Mammary epithelial cell (primary cell): ENCODE data around the gene CASP2.

ENCODE experiments used
- CTCF ChIP-seq, 2 donors: IDR thresholded peaks in 1 of 2; conservative IDR thresholded peaks in 1 of 2; 2 replicates each; pipeline ENCODE4 v1.5.1; 2011 to 2012; ENCODE audit warnings: inconsistent platforms in 2 of 2, low read length in 2 of 2, mild to moderate bottlenecking in 2 of 2, control low read depth in 1 of 2, low read depth in 1 of 2; ENCODE audit not compliant: insufficient read depth in 1 of 2; ENCODE audit errors: extremely low read depth in 1 of 2
- EZH2 ChIP-seq: IDR thresholded peaks from 2 replicates; pipeline ENCODE4 v1.6.1; 2012; ENCODE audit warnings: low read length, inconsistent platforms, borderline replicate concordance

- TF ChIP-seq EZH2 (no peak), CTCF (conservative IDR thresholded peaks at IDR 0.05 in 1 of 2, IDR thresholded peaks at IDR 0.05 in 1 of 2; ENCODE audit: extremely low read depth in 1 of 2, insufficient read depth in 1 of 2, low read depth in 1 of 2, low read length in 2 of 2) (no peak)
These were observed 24.6 kb upstream of the CASP2 start, which contains the start of gene GSTK1 for GRCh38 chr7:143263266-143264195.
